Activated gamma-delta T cell treated with anti-CD3 and anti-CD28 coated beads, Interleukin-2, amount 50 U/mL, for 16 hours (primary cell): ENCODE measurements around the gene HOXA13.

Source experiments
- DNase-seq: peaks from one replicate; pipeline ENCODE4 v3.0.0-alpha.2; 2020; ENCODE audit warnings: low read depth

HOXA13 gene

GRCh38 chr7:27181795-27182275 is 18.1 kb downstream of the HOXA13 start:
- no peak for DNase-seq

- no peak for DNase-seq
Measured at GRCh38 chr7:27180431-27181420, 19.2 kb downstream of the HOXA13 start.

DNA sequence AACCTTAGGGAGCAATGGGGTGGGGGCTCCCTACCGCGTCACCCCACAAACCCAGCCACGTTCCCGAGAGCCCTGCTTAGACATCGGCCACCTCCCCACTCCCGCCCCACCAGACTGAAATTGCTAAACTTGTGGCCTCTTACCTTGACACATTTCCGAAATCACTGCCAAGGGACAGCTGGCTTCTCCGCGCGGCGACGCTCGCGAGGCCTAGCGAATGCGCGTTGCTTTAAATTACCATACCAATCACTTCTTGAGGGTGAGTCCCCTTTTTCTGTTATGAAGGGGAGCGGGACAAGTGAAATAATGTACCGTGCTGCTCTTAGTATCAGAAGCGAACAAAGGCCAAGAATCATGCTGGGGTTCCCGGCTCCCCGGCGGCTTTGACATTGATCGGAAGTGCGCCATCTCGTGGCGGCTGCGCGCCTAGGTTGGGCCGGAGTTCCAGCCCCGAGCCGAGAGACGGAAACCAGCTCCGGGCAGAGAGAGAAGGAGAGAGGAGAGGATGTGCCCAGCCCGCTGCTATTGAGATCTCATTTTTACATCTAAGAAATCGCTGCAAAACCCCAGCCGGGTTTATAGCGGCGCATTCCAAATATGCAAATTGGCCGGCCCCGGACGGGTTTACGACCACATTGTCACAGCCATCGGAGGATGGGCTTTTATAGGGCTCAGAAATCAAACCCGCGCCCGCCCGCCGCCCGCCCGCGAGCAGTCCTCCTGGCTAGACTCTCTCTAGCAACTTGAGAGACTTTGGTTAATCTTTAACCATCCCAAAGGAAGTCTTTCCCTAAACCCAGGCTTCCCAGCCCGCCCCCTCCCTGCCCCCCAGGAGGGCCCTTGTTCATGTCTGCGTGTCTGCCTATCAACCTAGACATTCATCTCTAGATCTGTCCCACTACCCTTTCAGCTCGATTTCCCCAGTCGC is 20.1 kb downstream of the HOXA13 start:
- peak; percentile 47 for DNase-seq

GRCh38 chr7:27179030-27179429 is 20.9 kb downstream of the HOXA13 start:
- no peak for DNase-seq

DNA sequence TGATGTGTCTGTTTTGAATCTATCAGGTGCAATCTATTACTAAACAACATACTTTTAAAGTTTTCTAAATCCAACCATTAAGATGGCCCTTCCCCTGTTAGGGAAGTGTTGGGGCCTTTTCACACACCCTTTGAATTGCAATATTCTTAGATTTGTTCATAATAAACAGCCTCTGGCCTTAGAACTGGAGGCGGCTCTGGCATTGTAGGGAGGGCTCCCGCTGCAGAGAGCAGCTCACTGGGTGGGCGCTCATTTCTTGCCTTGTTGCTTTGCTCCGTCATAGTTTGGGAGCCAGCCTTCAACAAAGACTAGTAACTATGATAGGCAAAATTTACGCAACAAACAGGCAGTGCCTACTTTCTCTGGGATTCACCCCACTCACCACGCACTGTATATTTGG is 21.5 kb downstream of the HOXA13 start:
- no peak for DNase-seq

DNA sequence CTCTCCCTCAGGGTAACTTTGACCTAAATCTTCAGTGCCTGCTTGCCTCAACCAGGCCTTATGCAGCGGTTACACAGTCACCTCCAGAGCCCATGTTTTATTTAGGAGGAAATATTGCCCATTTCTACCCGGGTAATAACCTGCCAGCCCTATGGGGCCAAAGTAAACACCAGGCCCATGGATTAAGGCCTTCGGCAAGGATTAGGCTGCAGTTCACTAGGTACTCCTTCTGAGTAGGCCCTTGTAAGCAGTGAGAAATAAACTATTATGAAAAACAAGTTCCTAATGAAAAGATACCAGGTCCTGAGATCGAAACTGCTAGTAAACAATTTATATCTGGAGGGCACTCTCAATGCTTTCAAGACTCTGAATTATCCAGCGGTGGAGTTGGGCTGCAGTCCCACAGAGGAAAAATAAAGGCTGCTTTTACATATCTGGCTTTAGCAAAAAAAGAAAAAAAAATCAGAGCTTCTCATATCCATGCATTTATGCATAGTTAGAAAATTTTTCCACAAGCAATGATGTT is 22.0 kb downstream of the HOXA13 start:
- DNase-seq: no peak

DNA sequence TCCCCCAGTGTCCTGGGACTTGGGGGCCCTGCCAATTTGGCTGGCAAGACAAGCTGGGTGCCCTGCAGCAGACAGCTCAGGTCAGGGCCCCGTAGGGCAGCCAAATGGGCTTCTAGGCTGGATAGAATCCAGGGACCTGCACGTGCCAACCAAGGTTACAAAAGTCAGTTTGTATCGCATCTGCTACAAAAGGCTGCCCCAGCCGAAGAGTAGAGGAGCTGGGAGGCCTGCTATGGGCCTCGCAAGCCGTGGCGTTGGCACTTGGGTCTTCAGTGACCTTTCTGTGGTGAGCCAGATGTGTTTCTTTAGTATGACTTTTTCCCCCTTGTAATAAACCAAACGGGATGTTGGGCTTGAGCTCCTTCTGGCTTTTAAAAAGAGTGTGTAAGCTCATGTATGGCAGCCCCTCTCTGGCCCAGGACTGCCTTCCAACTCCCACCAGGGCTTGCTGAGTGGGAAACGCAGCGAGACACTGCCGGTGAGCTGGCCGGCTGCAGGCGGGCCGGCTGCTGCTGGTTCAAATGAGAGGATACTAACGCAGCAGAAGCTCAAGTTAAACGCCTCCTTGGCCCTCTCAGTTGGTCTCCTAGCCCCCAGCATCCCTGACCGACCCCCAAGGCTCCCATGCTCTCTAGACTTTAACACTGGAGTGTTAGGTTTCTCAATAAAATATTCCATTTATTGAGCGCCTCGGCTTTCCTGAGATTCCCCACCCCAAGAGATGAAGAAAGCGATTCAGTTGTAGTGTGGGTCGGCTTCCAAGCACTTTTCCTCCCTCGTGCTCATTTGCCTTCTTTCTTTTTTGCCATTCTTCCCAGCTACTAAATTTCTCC is 22.7 kb downstream of the HOXA13 start:
- no peak for DNase-seq

DNA sequence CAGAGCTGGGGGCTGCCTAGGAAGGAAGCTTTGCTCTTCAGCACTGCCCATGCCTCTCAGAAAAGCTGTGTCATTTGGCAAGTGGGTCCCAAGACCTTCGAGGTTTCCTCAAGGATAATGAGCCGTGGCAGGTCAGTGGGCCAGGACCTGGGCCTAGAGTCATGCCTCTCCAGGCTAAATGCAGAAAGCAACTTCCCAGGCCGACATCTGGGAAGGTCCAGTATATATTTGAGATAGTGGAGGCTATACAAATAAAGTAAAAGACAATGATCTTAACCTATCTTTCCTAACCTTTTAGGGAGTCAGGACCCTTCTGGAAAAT is 23.4 kb downstream of the HOXA13 start:
- DNase-seq: no peak

DNA sequence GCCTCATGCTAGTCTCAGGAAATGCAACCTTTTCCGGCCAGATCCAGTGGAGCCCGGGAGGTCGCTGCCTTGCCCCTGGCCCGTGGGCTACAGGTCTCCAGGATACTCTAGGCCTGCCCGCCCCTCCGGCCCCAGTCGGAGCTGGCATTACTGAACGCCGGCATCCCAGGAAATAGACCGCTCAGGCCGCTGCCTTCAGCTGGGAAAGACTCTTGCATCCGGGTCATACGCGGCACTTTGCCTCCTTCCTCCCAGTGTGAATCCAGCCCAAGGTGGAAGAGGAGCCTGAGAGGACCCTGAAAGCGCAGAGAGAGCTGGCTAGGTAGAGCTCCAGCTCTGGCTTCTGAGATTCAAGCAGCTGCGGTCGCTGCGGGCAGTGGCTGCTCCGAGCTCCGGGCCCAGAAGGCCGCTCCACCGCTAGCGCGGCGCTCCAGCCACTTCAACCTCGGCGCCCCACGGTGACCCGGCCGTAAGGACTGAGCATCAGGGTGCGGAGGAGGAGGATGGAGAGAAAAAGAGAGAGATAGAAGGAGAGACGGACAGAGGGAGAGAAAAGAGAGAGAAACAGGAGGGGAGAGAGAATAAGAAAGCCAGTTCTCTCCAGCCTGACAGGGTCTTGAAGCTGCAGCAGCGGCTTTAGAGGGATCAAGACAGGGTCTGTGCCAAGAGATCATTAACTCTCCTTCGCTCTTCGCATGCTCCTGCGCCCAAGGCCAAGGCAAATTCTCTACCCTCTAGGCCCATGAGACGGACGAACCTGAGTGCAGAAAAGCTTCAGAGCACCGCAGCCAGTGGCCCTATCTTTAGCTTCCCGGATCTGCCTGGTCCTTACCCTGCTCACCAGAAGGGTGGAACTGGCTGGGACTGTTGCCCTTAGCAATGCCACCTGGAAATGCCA is 24.0 kb downstream of the HOXA13 start:
- no peak for DNase-seq

DNA sequence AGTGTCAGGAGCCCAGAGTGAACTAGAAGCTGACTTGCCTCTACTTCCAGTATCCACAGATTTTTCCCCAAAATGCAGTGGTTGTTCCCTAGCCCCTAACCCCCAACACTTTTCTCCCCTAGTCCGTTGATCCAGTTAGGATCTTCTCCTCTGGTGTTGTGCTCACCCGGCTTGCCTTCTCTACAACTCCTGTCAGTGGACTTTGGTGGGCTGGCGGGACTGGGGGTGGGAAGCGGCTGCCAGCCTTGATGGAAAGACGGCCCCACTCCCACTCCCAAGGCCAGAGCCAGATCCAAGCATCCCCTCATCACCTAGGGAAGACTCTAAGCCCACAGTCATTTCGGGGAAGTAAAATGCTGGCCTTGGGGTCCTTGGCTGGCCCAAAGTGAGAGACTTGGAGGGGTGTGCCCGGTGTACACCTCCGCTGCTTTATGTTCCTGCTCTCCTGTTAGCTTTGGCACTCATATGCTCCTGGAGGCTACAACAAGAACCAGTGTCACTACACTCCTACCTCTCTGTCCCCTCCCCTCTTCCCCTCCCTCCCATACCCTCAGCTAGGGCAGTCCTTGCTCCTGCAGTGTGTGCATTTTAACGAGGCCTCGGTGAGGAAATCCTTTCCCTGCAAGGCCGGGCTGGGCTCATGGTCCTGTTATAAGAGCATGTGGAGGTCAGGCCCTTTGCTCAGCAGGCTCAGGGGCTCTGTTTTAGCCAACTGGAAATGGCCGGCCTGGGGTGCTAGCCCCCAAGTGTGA is 24.8 kb downstream of the HOXA13 start:
- DNase-seq: no peak

GRCh38 chr7:27173956-27174873 is 25.7 kb downstream of the HOXA13 start, which contains the start of gene HOXA10:
HOXA10 (minus strand) TSS chr7:27174320; CDS start chr7:27174306, 14 bp downstream.
- no peak for DNase-seq

- DNase-seq: no peak
Measured at GRCh38 chr7:27173511-27173955, 26.4 kb downstream of the HOXA13 start.

GRCh38 chr7:27172823-27173510 is 26.9 kb downstream of the HOXA13 start:
- no peak for DNase-seq

DNA sequence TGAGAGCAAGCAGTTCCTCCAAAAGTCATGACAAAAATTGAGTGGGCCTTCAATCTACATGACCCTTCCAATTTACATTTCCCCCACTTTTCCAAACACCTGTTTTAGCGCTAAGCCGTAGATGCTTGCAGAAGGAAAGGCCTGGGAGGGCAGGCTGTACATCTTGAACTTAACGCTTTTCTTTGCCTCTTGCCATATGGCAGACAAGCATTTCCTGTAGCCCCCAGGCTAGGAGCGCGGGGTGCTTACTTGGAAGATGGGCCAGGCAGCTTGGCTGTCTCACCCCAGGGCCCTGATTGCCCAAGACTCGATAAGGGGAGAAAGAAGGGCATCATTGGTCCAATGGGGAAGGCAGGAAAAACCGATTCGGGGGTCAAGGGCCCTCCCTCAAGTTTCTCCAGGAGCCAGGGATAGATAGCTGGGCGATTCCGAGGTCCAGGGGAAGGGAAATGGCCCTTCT is 27.5 kb downstream of the HOXA13 start:
- DNase-seq: no peak

DNA sequence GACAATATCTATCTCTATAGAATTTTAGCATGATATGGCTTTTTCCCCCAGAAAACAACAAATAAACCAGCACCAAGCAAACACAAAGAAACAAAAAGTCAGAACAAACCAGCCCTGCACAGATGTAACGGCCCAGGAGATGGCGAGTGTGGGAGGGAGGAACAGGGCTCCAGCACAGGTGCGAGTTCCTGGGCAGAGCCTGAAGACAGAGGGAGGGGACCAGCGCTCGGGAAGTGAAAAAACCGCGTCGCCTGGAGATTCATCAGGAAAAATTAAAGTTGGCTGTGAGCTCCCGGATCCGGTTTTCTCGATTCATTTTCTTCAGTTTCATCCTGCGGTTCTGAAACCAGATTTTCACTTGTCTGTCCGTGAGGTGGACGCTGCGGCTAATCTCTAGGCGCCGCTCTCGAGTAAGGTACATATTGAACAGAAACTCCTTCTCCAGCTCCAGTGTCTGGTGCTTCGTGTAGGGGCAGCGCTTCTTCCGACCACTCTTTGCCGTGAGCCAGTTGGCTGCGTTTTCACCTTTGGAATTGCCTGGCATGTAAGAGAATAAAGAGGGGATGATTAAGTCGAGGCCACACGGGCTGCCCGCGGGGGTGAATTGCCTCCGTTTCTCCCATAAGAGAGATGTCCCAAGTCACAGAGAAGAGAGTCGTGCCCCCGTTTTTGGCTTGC is 28.1 kb downstream of the HOXA13 start:
- no peak for DNase-seq

DNA sequence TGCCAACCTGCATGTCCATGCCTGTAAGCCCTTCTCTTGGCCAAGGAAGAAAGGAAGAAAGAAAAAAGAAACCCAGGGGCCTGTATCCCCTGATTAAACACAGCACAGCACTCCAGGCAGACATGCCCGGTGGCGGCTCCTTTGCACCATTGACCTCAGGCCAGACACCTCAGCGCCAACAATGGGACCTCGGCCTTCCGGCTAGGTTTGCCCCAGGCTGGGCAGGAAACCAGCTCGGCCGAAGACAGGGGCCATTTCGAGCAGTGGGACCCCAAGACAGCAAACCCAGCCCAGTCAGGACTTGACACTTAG is 28.6 kb downstream of the HOXA13 start:
- DNase-seq: no peak
